DND-41 (cell line): ENCODE data around the gene GRAMD2B.

Experiments
- ATAC-seq: fragments of 200-7000 bp; cut with Tn5 transposase; 3 replicates; pipeline ENCODE4 v1.9.1; 2021; ENCODE audit warnings: low read depth; ENCODE audit not compliant: insufficient read depth
- DNase-seq: peaks from one replicate; pipeline ENCODE4 v3.0.0-alpha.2; 2020
- H2AFZ ChIP-seq: 2 replicates; pipeline ENCODE4 v1.6.0; 2012; ENCODE audit warnings: low read depth, low read length
- H3K27ac ChIP-seq: 2 replicates; pipeline ENCODE4 v1.5.1; 2012; ENCODE audit warnings: low read length, inconsistent platforms
- H3K27me3 ChIP-seq: fragments of 200-600 bp; sonication (generic); 2 replicates; pipeline ENCODE4 v1.6.0; 2012; ENCODE audit warnings: low read length, mild to moderate bottlenecking, inconsistent platforms; ENCODE audit not compliant: insufficient read depth, poor library complexity
- H3K36me3 ChIP-seq: 2 replicates; pipeline ENCODE4 v1.5.1; 2012; ENCODE audit warnings: low read length, inconsistent platforms; ENCODE audit not compliant: insufficient read depth
- H3K4me1 ChIP-seq: 2 replicates; pipeline ENCODE4 v1.5.1; 2012; ENCODE audit warnings: mild to moderate bottlenecking, low read length; ENCODE audit not compliant: insufficient read depth
- H3K4me2 ChIP-seq: 2 replicates; pipeline ENCODE4 v1.6.0; 2012; ENCODE audit warnings: mild to moderate bottlenecking, moderate library complexity, low read length, inconsistent platforms; ENCODE audit not compliant: insufficient read depth
- H3K4me3 ChIP-seq, 2 experiments: fragments of 200-600 bp in 1 of 2; shearing (Covaris generic) in 1 of 2; 2 replicates each; pipeline ENCODE4 v1.5.1; 2012 to 2016; ENCODE audit warnings: inconsistent platforms in 2 of 2, low read length in 2 of 2, mild to moderate bottlenecking in 2 of 2, low read depth in 1 of 2, moderate library complexity in 1 of 2
- H3K79me2 ChIP-seq: 2 replicates; pipeline ENCODE4 v1.6.0; 2012; ENCODE audit warnings: low read length, inconsistent platforms; ENCODE audit not compliant: insufficient read depth
- H3K9ac ChIP-seq: 2 replicates; pipeline ENCODE4 v1.6.0; 2012; ENCODE audit warnings: low read depth, mild to moderate bottlenecking, inconsistent platforms, low read length, moderate library complexity
- H3K9me3 ChIP-seq: 2 replicates; pipeline ENCODE4 v1.5.1; 2012; ENCODE audit warnings: low read length, moderate library complexity, mild to moderate bottlenecking, inconsistent platforms; ENCODE audit not compliant: insufficient read depth, severe bottlenecking
- H4K20me1 ChIP-seq: 2 replicates; pipeline ENCODE4 v1.6.0; 2012; ENCODE audit warnings: low read length; ENCODE audit not compliant: insufficient read depth
- EZH2 ChIP-seq: IDR thresholded peaks from 3 replicates; pipeline ENCODE4 v1.6.1; 2012; ENCODE audit warnings: borderline replicate concordance, low read depth, mild to moderate bottlenecking, moderate library complexity, low read length, inconsistent platforms; ENCODE audit not compliant: severe bottlenecking
- TF ChIP-seq, protein P1 (sequence below): IDR thresholded peaks from 2 replicates; pipeline ENCODE4 v1.5.1; 2012; ENCODE audit warnings: borderline replicate concordance, low read length, moderate library complexity, mild to moderate bottlenecking; ENCODE audit not compliant: poor library complexity, severe bottlenecking; ENCODE audit errors: extremely low read depth

The GRAMD2B gene

DNA sequence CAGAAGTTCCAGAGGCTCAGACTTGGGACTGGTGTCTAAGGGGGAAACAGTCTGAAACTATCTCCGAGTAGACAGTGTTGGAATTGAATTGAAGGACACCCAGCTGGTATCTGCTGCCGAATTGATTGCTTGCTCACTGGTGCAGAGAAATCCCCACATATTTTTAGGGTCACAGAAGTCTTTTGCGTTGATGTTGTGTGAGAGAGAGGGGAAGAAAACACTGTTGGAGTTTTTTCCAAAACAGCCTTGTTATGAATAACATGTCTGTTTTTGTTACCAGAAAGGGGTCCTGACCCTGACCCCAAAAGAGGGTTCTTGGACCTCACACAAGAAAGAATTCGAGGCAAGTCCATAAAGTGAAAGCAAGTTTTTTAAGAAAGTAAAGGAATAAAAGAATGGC, 90.5 kb downstream of the GRAMD2B start:
- Histone ChIP-seq H4K20me1 (no peaks in the 10 kb centered on the region), H3K4me2 (no peak overlapping the region), H3K9ac (no peak overlapping the region), H3K36me3 (no peaks in the 10 kb centered on the region), H3K27me3 (no peaks in the 10 kb centered on the region), H3K79me2 (no peaks in the 10 kb centered on the region), H3K9me3 (no peaks in the 10 kb centered on the region), H3K27ac (no peak overlapping the region), H3K4me3 (no peak overlapping the region), H2AFZ (no peak overlapping the region), H3K4me1 (peaks cover 12% of the 10 kb centered on the region)
- ATAC-seq (no peak), DNase-seq (no peak)
- no peak for TF ChIP-seq EZH2
- TF ChIP-seq, protein P1, sequence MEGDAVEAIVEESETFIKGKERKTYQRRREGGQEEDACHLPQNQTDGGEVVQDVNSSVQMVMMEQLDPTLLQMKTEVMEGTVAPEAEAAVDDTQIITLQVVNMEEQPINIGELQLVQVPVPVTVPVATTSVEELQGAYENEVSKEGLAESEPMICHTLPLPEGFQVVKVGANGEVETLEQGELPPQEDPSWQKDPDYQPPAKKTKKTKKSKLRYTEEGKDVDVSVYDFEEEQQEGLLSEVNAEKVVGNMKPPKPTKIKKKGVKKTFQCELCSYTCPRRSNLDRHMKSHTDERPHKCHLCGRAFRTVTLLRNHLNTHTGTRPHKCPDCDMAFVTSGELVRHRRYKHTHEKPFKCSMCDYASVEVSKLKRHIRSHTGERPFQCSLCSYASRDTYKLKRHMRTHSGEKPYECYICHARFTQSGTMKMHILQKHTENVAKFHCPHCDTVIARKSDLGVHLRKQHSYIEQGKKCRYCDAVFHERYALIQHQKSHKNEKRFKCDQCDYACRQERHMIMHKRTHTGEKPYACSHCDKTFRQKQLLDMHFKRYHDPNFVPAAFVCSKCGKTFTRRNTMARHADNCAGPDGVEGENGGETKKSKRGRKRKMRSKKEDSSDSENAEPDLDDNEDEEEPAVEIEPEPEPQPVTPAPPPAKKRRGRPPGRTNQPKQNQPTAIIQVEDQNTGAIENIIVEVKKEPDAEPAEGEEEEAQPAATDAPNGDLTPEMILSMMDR: no peak

DNA sequence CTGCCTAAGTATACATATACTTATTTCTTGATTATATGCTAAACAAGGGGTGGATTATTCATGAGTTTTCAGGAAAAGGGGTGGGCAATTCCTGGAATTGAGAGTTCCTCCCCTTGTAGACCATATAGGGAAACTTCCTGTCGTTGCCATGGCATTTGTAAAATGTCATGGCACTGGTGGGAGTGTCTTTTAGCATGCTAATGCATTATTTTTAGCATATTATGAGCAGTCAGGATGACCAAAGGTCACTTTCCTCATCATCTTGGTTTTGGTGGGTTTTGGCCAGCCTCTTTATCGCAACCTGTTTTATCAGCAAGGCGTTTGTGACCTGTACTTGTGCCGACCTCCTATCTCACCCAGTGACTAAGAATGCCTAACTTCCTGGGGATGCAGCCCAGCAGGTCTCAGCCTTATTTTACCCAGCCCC, 90.9 kb downstream of the GRAMD2B start:
- no peak for TF ChIP-seq EZH2
- TF ChIP-seq, protein P1: no peak
- Histone ChIP-seq H3K27me3 (no peaks in the 10 kb centered on the region), H3K4me1 (peaks cover 7% of the 10 kb centered on the region), H2AFZ (no peak overlapping the region), H3K27ac (no peak overlapping the region), H3K36me3 (no peaks in the 10 kb centered on the region), H4K20me1 (no peaks in the 10 kb centered on the region), H3K4me3 (no peak overlapping the region), H3K9ac (no peak overlapping the region), H3K9me3 (no peaks in the 10 kb centered on the region), H3K79me2 (no peaks in the 10 kb centered on the region), H3K4me2 (no peak overlapping the region)
- DNase-seq (no peak), ATAC-seq (no peak)

DNA sequence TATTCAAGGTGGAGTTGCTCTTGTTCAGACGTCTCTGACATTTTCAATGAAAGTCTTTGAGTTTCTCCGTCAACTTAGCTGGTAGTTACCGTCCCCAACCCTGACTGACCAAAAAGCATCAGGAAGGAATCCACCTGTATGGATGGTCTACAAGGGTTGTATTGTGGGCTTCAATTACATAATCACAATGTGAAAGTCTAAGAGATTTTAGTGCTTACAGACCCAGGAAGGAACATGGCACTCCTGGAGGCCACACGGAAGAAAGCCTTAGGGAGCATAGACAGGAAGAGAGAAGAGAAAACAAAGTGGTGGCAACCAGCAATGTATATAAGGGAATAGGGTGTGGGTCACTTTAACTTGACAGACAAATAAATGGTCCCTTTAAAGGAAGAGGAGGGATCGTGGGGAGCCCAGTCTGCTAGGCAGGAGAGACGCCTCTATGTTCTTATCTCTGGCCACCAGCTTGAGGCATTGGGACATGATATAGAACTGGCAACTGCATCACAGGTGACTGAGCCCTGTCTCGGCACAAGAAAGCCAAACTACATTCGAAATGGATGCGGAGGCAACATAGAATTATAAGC, 91.4 kb downstream of the GRAMD2B start:
- no peaks in the 10 kb centered on the region for H4K20me1 ChIP-seq
- H3K36me3 ChIP-seq: no peaks in the 10 kb centered on the region
- no peaks in the 10 kb centered on the region for H3K9me3 ChIP-seq
- DNase-seq (no peak), ATAC-seq (no peak)
- H3K27ac ChIP-seq: no peak overlapping the region
- H3K4me3 ChIP-seq: no peak overlapping the region
- no peak overlapping the region for H3K9ac ChIP-seq
- no peak overlapping the region for H2AFZ ChIP-seq
- H3K4me2 ChIP-seq: no peak overlapping the region
- H3K4me1 ChIP-seq: peaks cover 2% of the 10 kb centered on the region
- TF ChIP-seq, protein P1: no peak
- TF ChIP-seq EZH2: no peak
- no peaks in the 10 kb centered on the region for H3K27me3 ChIP-seq
- no peaks in the 10 kb centered on the region for H3K79me2 ChIP-seq
